Endodermal cell (in vitro differentiated cells): Measurements from ENCODE around the gene GDF11. TPM values are rescaled to one million over a fixed set of nuclear protein-coding genes. Genes with fewer than 3 reads are reported as not detected.
A peak's percentile ranks its signal among the peaks of the same experiment; 100 is the strongest.

Source experiments
- DNase-seq: peaks from one replicate; pipeline ENCODE4 v3.0.0-alpha.2; 2017
- H3K27ac ChIP-seq: 2 replicates; pipeline ENCODE4 v1.5.1; 2013; ENCODE audit warnings: mild to moderate bottlenecking, low read depth, low read length, moderate library complexity
- H3K27me3 ChIP-seq: 2 replicates; pipeline ENCODE4 v1.6.1; 2013; ENCODE audit warnings: mild to moderate bottlenecking, low read length, moderate library complexity; ENCODE audit not compliant: insufficient read depth, control insufficient read depth, poor library complexity, severe bottlenecking
- H3K36me3 ChIP-seq: 2 replicates; pipeline ENCODE4 v1.7.0; 2013; ENCODE audit warnings: mild to moderate bottlenecking, low read length, moderate library complexity; ENCODE audit not compliant: control insufficient read depth, insufficient read depth
- H3K4me1 ChIP-seq: one replicate; pipeline ENCODE4 v1.7.0; 2013; ENCODE audit warnings: low read length; ENCODE audit not compliant: control insufficient read depth, insufficient read depth
- H3K4me3 ChIP-seq: 2 replicates; pipeline ENCODE4 v1.5.1; 2013; ENCODE audit warnings: mild to moderate bottlenecking, low read length, moderate library complexity
- H3K9ac ChIP-seq: 2 replicates; pipeline ENCODE4 v1.6.1; 2013; ENCODE audit warnings: mild to moderate bottlenecking, low read length, moderate library complexity; ENCODE audit not compliant: poor library complexity, severe bottlenecking; ENCODE audit errors: extremely low read depth
- H3K9me3 ChIP-seq: 2 replicates; pipeline ENCODE4 v1.6.1; 2013; ENCODE audit warnings: mild to moderate bottlenecking, low read length, moderate library complexity; ENCODE audit not compliant: control insufficient read depth
- H3K27ac Mint-ChIP-seq: 2 replicates; pipeline ENCODE4 v1.8.0; 2020; ENCODE audit warnings: mixed read lengths
- H3K27me3 Mint-ChIP-seq: 2 replicates; pipeline ENCODE4 v1.8.0; 2021; ENCODE audit warnings: mild to moderate bottlenecking, mixed read lengths; ENCODE audit not compliant: insufficient read depth
- H3K36me3 Mint-ChIP-seq: 2 replicates; pipeline ENCODE4 v1.8.0; 2020; ENCODE audit warnings: low read depth, mixed read lengths
- H3K4me1 Mint-ChIP-seq: 2 replicates; pipeline ENCODE4 v1.8.0; 2020; ENCODE audit warnings: mixed read lengths
- H3K4me3 Mint-ChIP-seq: 2 replicates; pipeline ENCODE4 v1.8.0; 2020; ENCODE audit warnings: mild to moderate bottlenecking, moderate library complexity, mixed read lengths
- H3K9me3 Mint-ChIP-seq: 2 replicates; pipeline ENCODE4 v1.8.0; 2020; ENCODE audit warnings: mild to moderate bottlenecking, mixed read lengths
- CTCF ChIP-seq: fragments of 200-600 bp; sonication (generic); conservative IDR thresholded peaks from 2 replicates; pipeline ENCODE4 v1.5.0; 2021; ENCODE audit warnings: antibody characterized with exemption, mild to moderate bottlenecking
- WGBS, 2 experiments: methylation state at CpG; one replicate each; pipeline versions ENCODE4 v1.1.5 to v1.1.7; 2013; ENCODE audit warnings: missing lambda C conversion rate in 2 of 2, mixed read lengths in 1 of 2; ENCODE audit not compliant: insufficient coverage in 1 of 2, insufficient read length in 1 of 2; 5-methylcytosine and 5-hydroxymethylcytosine counted together
- total RNA-seq, 2 donors: library from RNA; stranded (reverse); fragmentation: NEBNext Ultra II Directional in 1 of 2; extraction: Animal tissue kit (Norgen Biotek cat#: 25700) in 1 of 2; gene quantifications; 2 replicates in 1 of 2; 3 replicates in 1 of 2; pipeline ENCODE4 v1.2.1, GENCODE V29; 2021

Gene GDF11
- total RNA-seq, 2 donors from 2014 or later, result 29.8 to 33.0 TPM

GRCh38 chr12:55719371-55719770 lies 23.6 kb upstream of the GDF11 start:
- H3K27me3 ChIP-seq, result no peaks in the 10 kb centered on the region
- no peak for TF ChIP-seq CTCF
- H3K9me3 Mint-ChIP-seq, result no peaks in the 10 kb centered on the region
- peaks cover 31% of the 10 kb centered on the region for H3K4me1 Mint-ChIP-seq
- H3K9ac ChIP-seq, result no peak overlapping the region
- H3K9me3 ChIP-seq, result no peaks in the 10 kb centered on the region
- H3K4me1 ChIP-seq, result peaks cover 5% of the 10 kb centered on the region
- H3K27ac Mint-ChIP-seq, result no peak overlapping the region
- H3K36me3 Mint-ChIP-seq, result peaks cover 16% of the 10 kb centered on the region
- no peak overlapping the region for H3K27ac ChIP-seq
- H3K4me3 Mint-ChIP-seq, result no peak overlapping the region
- 67 to 95% methylated on average over 1 to 6 of the region's 7 CpGs for WGBS, 2 experiments
- H3K36me3 ChIP-seq, result peaks cover 20% of the 10 kb centered on the region
- H3K4me3 ChIP-seq, result no peak overlapping the region
- no peak for DNase-seq
- H3K27me3 Mint-ChIP-seq, result no peaks in the 10 kb centered on the region

- no peaks in the 10 kb centered on the region for H3K27me3 ChIP-seq
- H3K4me3 ChIP-seq, result no peak within 1 kb of the TSS
- peak within 1 kb of the TSS; percentile 44 for H3K27ac Mint-ChIP-seq
- H3K4me1 ChIP-seq, result peaks cover 5% of the 10 kb centered on the region
- no peak for DNase-seq
- H3K9ac ChIP-seq, result no peak within 1 kb of the TSS
- no peaks in the 10 kb centered on the region for H3K9me3 Mint-ChIP-seq
- H3K9me3 ChIP-seq, result no peaks in the 10 kb centered on the region
- no peaks in the 10 kb centered on the region for H3K27me3 Mint-ChIP-seq
- H3K36me3 Mint-ChIP-seq, result peaks cover 23% of the 10 kb centered on the region
- no peak within 1 kb of the TSS for H3K4me3 Mint-ChIP-seq
- WGBS, 2 experiments, result 80 to 92% methylated on average over 1 to 6 of the region's 6 CpGs
- no peak for TF ChIP-seq CTCF
- no peak within 1 kb of the TSS for H3K27ac ChIP-seq
- peaks cover 34% of the 10 kb centered on the region for H3K4me1 Mint-ChIP-seq
- peaks cover 28% of the 10 kb centered on the region for H3K36me3 ChIP-seq
Observed at GRCh38 chr12:55720071-55720564, 22.8 kb upstream of the GDF11 start, which contains the start of gene RDH5. RDH5 (plus strand) TSS chr12:55720393; CDS start chr12:55721185, 792 bp downstream.

GRCh38 chr12:55720894-55721444 lies 22.0 kb upstream of the GDF11 start:
- peak; percentile 89 for DNase-seq
- Mint-ChIP-seq H3K4me1 (peaks cover 29% of the 10 kb centered on the region), H3K4me3 (no peak overlapping the region), H3K27ac (peak overlapping the region; percentile 44), H3K36me3 (peaks cover 31% of the 10 kb centered on the region), H3K9me3 (no peaks in the 10 kb centered on the region), H3K27me3 (no peaks in the 10 kb centered on the region)
- peaks cover 36% of the 10 kb centered on the region for H3K36me3 ChIP-seq
- H3K27ac ChIP-seq, result no peak overlapping the region
- peak; percentile 76 for TF ChIP-seq CTCF
- H3K27me3 ChIP-seq, result no peaks in the 10 kb centered on the region
- peaks cover 5% of the 10 kb centered on the region for H3K4me1 ChIP-seq
- H3K9ac ChIP-seq, result no peak overlapping the region
- H3K9me3 ChIP-seq, result no peaks in the 10 kb centered on the region
- no peak overlapping the region for H3K4me3 ChIP-seq
- 75% methylated on average over 8 to 9 of the region's 9 CpGs for WGBS, 2 experiments
